ENCODE results near the gene PMP22.

Gene PMP22

GRCh38 chr17:15250135-15250860 lies 14.8 kb downstream of the PMP22 start:
- H3K4me3 ChIP-seq (ENCODE audit: control insufficient read depth, low read depth, low read length) = no peak overlapping the region
- DNase-seq (ENCODE audit: low read depth) = no peak
- no peak for TF ChIP-seq CTCF (IDR thresholded peaks at IDR 0.05; ENCODE audit: control insufficient read depth, insufficient read depth, low read depth, low read length, missing control alignments)

GRCh38 chr17:15249487-15249886 lies 15.6 kb downstream of the PMP22 start:
- TF ChIP-seq CTCF (IDR thresholded peaks at IDR 0.05; ENCODE audit: control insufficient read depth, insufficient read depth, low read depth, low read length, missing control alignments) = no peak
- no peak for DNase-seq (ENCODE audit: low read depth)
- H3K4me3 ChIP-seq (ENCODE audit: control insufficient read depth, low read depth, low read length) = no peak overlapping the region

- TF ChIP-seq CTCF (IDR thresholded peaks at IDR 0.05; ENCODE audit: control insufficient read depth, insufficient read depth, low read depth, low read length, missing control alignments) = peak; percentile 47
- DNase-seq (ENCODE audit: low read depth) = no peak
- H3K4me3 ChIP-seq (ENCODE audit: control insufficient read depth, low read depth, low read length) = no peak overlapping the region
Measured at GRCh38 chr17:15247891-15248529, 17.1 kb downstream of the PMP22 start.

GRCh38 chr17:15245054-15245453 lies 20.1 kb downstream of the PMP22 start:
- TF ChIP-seq CTCF (IDR thresholded peaks at IDR 0.05; ENCODE audit: control insufficient read depth, insufficient read depth, low read depth, low read length, missing control alignments) = no peak
- no peak for DNase-seq (ENCODE audit: low read depth)
- no peak overlapping the region for H3K4me3 ChIP-seq (ENCODE audit: control insufficient read depth, low read depth, low read length)

- no peak overlapping the region for H3K4me3 ChIP-seq (ENCODE audit: control insufficient read depth, low read depth, low read length)
- TF ChIP-seq CTCF (IDR thresholded peaks at IDR 0.05; ENCODE audit: control insufficient read depth, insufficient read depth, low read depth, low read length, missing control alignments) = no peak
- no peak for DNase-seq (ENCODE audit: low read depth)
Measured at GRCh38 chr17:15240644-15241043, 24.5 kb downstream of the PMP22 start.

GRCh38 chr17:15239491-15239890 lies 25.6 kb downstream of the PMP22 start:
- TF ChIP-seq CTCF (IDR thresholded peaks at IDR 0.05; ENCODE audit: control insufficient read depth, insufficient read depth, low read depth, low read length, missing control alignments) = no peak
- no peak overlapping the region for H3K4me3 ChIP-seq (ENCODE audit: control insufficient read depth, low read depth, low read length)
- no peak for DNase-seq (ENCODE audit: low read depth)

All from AG09309 (cell line).